ENCODE measurements around the gene PTTG1IP2. TPM values are rescaled to one million over a fixed set of nuclear protein-coding genes. Genes with fewer than 3 reads are reported as not detected.

The PTTG1IP2 gene
- total RNA-seq, 4 donors from 2014 or later = not detected

DNA sequence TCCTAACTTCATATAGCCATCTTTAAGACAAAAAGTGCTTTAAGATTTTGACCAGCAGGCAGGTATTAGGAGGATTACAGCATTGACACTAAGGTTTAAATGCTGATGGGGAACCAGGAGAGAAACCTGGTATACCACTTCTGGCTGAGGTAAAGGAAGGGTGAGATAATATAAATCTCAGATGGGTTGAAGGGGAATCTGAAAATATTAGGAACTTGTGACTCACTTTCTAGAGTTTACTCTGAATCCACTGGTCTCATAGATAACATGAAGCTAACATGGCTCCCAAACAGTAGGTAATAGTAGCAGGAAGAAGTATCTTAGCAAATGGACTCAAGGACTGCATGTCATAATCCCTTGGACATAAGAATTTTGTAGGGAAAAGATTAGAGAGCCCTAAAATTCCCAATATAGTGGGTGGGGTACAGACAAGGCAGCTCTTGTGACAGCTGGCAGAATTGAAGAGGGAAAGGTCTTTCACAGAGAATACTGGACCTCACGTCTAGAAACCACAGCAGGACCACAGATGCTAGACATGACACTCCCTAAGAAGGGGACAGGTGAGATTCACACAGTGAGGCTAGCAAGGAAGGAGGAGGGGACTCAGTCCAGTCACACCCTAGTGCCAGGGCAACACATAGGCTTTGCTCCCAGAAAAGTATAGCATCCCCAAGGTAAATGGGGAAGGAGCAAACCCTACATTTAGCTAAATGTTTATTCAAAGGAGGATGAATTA lies 3.5 kb downstream of the PTTG1IP2 start:
- 80 to 82% methylated on average over 1 of the region's 1 CpG for WGBS, 2 donors
- DNase-seq (ENCODE audit: low spot score in 2 of 2) = no peak
- intact Hi-C loops (cut with DNase I; ENCODE audit: low total_unique reads) = no loop called here
- H3K4me3 ChIP-seq (ENCODE audit: low read depth, poor library complexity, severe bottlenecking) = no peak overlapping the region
- TF ChIP-seq POLR2A (IDR thresholded peaks at IDR 0.05) = no peak
- TF ChIP-seq, protein P1, sequence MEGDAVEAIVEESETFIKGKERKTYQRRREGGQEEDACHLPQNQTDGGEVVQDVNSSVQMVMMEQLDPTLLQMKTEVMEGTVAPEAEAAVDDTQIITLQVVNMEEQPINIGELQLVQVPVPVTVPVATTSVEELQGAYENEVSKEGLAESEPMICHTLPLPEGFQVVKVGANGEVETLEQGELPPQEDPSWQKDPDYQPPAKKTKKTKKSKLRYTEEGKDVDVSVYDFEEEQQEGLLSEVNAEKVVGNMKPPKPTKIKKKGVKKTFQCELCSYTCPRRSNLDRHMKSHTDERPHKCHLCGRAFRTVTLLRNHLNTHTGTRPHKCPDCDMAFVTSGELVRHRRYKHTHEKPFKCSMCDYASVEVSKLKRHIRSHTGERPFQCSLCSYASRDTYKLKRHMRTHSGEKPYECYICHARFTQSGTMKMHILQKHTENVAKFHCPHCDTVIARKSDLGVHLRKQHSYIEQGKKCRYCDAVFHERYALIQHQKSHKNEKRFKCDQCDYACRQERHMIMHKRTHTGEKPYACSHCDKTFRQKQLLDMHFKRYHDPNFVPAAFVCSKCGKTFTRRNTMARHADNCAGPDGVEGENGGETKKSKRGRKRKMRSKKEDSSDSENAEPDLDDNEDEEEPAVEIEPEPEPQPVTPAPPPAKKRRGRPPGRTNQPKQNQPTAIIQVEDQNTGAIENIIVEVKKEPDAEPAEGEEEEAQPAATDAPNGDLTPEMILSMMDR (IDR thresholded peaks at IDR 0.05) = no peak

DNA sequence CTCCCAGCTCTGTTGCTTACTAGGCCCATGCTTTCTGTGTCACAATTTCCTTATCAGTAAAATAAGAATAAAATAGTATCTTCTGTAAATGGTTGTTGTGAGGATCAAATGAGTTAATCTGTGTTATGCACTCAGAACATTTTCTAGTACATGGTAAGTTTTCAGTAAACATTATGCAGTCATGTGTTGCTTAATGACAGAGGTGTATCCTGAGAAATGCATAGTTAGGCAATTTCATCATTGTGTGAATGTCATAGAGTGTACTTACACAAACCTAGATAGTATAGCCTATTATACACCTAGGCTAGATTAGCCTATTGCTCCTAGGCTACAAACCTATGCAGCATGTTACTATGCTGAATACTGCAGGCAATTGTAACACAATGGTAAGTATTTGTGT lies 4.4 kb downstream of the PTTG1IP2 start:
- intact Hi-C loops (cut with DNase I; ENCODE audit: low total_unique reads) = no loop called here
- H3K4me3 ChIP-seq (ENCODE audit: low read depth, poor library complexity, severe bottlenecking) = no peak overlapping the region
- TF ChIP-seq, protein P1 (IDR thresholded peaks at IDR 0.05) = no peak
- no peak for TF ChIP-seq POLR2A (IDR thresholded peaks at IDR 0.05)
- DNase-seq (ENCODE audit: low spot score in 2 of 2) = no peak

DNA sequence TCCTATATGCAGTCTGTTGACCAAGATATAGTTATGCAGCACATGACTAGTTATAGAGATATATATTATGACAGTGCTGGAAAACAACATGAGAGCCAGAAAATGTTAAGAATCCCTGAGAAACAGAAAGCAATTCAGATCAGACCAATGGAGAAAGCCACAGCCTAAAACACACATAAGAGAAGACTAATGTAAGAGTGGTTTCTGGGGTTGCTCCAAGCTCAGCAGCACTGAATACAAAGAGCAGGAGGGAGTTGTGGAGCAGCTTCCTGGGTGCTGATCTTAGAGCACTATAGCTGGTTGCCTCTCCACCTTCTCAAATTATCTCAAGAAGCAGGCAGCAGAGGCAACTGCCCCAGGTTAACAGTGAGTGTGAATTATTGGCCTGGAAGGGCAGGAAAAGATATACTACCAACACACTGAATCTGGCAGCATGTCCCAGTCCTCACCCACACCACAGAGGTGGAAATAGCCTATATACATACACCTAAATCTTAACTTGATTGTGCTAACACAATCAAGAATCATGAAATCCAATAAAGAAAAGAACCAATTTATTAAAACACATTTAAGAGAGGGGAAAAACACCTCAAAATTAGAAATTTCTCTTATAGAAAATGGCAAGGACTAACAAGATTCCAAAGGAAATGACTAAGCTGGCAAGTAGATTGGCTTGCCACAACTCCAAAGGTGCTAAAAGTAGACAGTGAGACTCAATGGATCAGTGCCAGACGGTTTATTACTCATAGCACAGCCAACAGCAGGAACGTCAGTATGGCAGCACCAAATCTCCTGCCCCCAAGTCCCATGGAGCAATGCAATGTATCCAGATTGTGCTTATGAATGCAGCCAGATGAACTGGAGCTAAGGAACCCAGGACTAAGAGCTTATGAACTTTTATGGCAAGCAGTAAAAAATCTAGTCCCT lies 5.1 kb downstream of the PTTG1IP2 start:
- intact Hi-C loops (cut with DNase I; ENCODE audit: low total_unique reads) = no loop called here
- DNase-seq (ENCODE audit: low spot score in 2 of 2) = no peak
- no peak overlapping the region for H3K4me3 ChIP-seq (ENCODE audit: low read depth, poor library complexity, severe bottlenecking)
- no peak for TF ChIP-seq POLR2A (IDR thresholded peaks at IDR 0.05)
- TF ChIP-seq, protein P1 (IDR thresholded peaks at IDR 0.05) = no peak
- WGBS, 2 donors = 41 to 45% methylated on average over 2 of the region's 2 CpGs

DNA sequence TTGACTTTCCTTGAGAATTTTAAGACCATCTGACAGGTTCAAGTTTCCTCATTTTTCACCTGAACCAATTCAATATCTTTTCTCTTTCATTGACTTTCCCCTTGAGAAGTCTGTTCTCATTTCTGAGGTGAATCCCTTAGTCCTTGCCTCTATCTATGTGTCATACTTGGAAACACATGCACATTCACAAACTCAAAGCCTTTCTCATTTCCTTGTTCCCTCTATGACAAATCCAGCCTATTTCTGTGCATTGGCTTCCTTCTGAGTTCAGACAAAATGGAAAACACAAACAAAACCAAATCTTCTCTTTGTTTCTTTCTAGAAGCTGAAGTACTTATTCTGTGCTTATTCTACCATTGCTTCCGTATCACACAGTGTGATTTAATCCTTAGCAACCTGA lies 13.8 kb downstream of the PTTG1IP2 start:
- TF ChIP-seq POLR2A (IDR thresholded peaks at IDR 0.05) = no peak
- TF ChIP-seq, protein P1 (IDR thresholded peaks at IDR 0.05) = no peak
- no peak for DNase-seq (ENCODE audit: low spot score in 2 of 2)
- H3K4me3 ChIP-seq (ENCODE audit: low read depth, poor library complexity, severe bottlenecking) = no peak overlapping the region
- WGBS, 2 donors = 87 to 89% methylated on average over 1 of the region's 1 CpG
- intact Hi-C loops (cut with DNase I; ENCODE audit: low total_unique reads) = no loop called here

DNA sequence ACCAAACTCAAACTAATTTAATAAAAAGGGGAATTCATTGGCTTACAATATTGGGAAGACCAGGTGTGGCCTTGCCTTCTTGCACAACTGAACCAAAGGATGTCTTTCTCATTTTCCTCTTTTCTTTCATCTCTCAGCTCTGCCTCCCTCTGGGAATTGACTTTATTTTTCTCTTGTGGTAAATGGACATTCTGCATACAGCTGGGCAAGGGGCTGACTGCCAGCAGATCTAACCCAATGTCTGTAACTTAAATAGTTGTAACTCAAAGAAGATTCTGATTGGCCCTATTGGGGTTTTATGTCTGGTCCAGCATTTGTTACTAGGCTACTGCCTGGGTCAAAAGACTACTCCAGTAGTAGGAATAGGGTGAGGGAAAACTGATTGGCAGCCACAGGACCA lies 15.3 kb downstream of the PTTG1IP2 start:
- TF ChIP-seq POLR2A (IDR thresholded peaks at IDR 0.05) = no peak
- TF ChIP-seq, protein P1 (IDR thresholded peaks at IDR 0.05) = no peak
- H3K4me3 ChIP-seq (ENCODE audit: low read depth, poor library complexity, severe bottlenecking) = no peak overlapping the region
- intact Hi-C loops (cut with DNase I; ENCODE audit: low total_unique reads) = no loop called here
- DNase-seq (ENCODE audit: low spot score in 2 of 2) = no peak

Measured in lower leg skin (tissue), 4 donors.